Measurements from ENCODE around the gene GRHL3.
"Not testable (repeated sequence)": the region's sequence is repeated elsewhere in the genome, so short reads cannot be mapped to it uniquely, and the experiment has no call there.

Gene GRHL3

DNA sequence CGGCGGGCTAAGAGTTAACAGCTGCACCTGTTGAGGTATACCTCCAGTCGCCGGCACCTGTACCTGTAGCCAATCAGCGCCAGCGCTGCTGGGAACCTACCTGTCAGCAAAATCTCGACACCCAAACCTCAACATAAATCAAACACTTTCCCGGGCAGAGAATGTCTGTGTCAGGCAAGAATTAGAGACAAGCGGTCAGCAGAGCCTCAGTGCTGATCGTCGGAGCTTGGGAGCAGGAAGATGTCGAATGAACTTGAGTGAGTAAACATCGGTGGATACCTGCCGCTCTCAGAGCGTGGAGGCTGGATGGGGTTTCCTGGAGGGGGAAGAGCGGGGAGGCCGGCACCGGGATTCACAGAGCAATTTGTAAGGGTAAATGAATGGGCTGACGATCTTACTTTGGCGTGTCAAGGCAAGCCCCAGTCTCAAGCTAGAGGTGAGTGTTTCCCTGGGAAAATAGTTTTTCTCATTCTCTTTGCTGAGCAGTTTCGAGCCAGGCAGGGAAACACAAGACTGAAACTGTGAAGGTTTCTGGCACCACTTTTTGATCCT lies at the start of gene GRHL3:
GRHL3 (plus strand) TSS at position 46 of the 552 bp plus-strand sequence; CDS start at position 241, 195 bp downstream.
- Histone ChIP-seq H3K27me3 (ENCODE audit: insufficient read depth, low read length) (0 out of 2 replicates have a peak, but pooled peaks cover 5% of the 10 kb centered on the region), H4K20me1 (ENCODE audit: insufficient read depth, low read length) (no peaks in the 10 kb centered on the region), H3K9me3 (ENCODE audit: low read length) (no peaks in the 10 kb centered on the region), H3F3A (ENCODE audit: insufficient read depth, low read length) (no peaks in the 10 kb centered on the region), H3K36me3 (ENCODE audit: insufficient read depth, low read length) (no peaks in the 10 kb centered on the region), H3K79me2 (ENCODE audit: insufficient read depth, low read length) (no peaks in the 10 kb centered on the region), H3K4me3 (ENCODE audit: low read depth, low read length, poor library complexity, severe bottlenecking) (no peak within 1 kb of the TSS), H3K27ac (ENCODE audit: low read depth, low read length, poor library complexity, severe bottlenecking) (no peak within 1 kb of the TSS), H3K9ac (ENCODE audit: low read length) (no peak within 1 kb of the TSS), H3K9me2 (ENCODE audit: low read depth, low read length) (no peaks in the 10 kb centered on the region), H3K4me2 (ENCODE audit: low read length) (no peak within 1 kb of the TSS), H3K4me1 (ENCODE audit: insufficient read depth, low read length, severe bottlenecking) (peaks cover 26% of the 10 kb centered on the region), H2AFZ (ENCODE audit: low read length) (no peak within 1 kb of the TSS)
- TF ChIP-seq EZH2 (IDR thresholded peaks at IDR 0.05; ENCODE audit: borderline replicate concordance, low read length) (no peak), CTCF (IDR thresholded peaks at IDR 0.05; ENCODE audit: low read length) (no peak)

DNA sequence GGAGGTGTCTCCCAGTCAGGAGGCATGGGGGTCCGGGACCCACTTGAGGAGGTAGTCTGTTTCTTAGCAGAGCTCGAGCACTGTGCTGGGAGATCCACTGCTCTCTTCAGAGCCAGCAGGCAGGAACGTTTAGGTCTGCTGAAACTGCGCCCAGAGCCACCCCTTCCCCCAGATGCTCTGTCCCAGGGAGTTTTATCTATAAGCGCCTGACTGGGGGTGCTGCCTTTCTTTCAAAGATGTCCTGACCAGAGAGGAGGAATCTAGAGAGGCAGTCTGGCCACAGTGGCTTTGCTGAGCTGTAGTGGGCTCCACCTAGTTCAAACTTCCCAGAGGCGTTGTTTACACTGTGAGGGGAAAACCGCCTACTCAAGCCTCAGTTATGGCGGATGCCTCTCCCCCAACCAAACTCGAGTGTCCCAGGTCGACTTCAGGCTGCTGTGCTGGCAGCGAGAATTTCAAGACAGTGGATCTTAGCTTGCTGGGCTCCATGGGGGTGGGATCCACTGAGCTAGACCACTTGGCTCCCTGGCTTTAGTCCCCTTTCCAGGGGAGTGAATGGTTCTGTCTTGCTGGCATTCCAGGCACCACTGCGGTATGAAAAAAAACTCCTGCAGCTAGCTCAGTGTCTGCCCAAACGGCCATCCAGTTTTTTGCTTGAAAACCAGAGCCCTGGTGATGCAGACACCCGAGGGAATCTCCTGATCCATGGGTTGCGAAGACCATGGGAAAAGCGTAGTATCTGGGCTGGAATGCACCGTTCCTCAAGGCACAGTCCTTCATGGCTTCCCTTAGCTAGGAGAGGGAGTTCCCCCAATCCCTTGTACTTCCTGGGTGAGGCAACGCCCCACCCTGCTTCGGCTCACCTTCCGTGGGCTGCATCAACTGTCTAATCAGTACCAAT lies 44.7 kb upstream of the GRHL3 start:
- H3F3A ChIP-seq (ENCODE audit: insufficient read depth, low read length); H4K20me1 ChIP-seq (ENCODE audit: insufficient read depth, low read length); H3K9me3 ChIP-seq (ENCODE audit: low read length); H3K79me2 ChIP-seq (ENCODE audit: insufficient read depth, low read length); H3K4me1 ChIP-seq (ENCODE audit: insufficient read depth, low read length, severe bottlenecking); H3K9me2 ChIP-seq (ENCODE audit: low read depth, low read length); H3K27ac ChIP-seq (ENCODE audit: low read depth, low read length, poor library complexity, severe bottlenecking); H2AFZ ChIP-seq (ENCODE audit: low read length); H3K9ac ChIP-seq (ENCODE audit: low read length); H3K27me3 ChIP-seq (ENCODE audit: insufficient read depth, low read length); H3K4me3 ChIP-seq (ENCODE audit: low read depth, low read length, poor library complexity, severe bottlenecking); H3K36me3 ChIP-seq (ENCODE audit: insufficient read depth, low read length); H3K4me2 ChIP-seq (ENCODE audit: low read length): not testable (repeated sequence)

- H3K36me3 ChIP-seq (ENCODE audit: insufficient read depth, low read length) = no peaks in the 10 kb centered on the region
- H3K4me3 ChIP-seq (ENCODE audit: low read depth, low read length, poor library complexity, severe bottlenecking) = no peak overlapping the region
- H3K4me1 ChIP-seq (ENCODE audit: insufficient read depth, low read length, severe bottlenecking) = no peaks in the 10 kb centered on the region
- no peaks in the 10 kb centered on the region for H3K27me3 ChIP-seq (ENCODE audit: insufficient read depth, low read length)
- no peak for TF ChIP-seq CTCF (IDR thresholded peaks at IDR 0.05; ENCODE audit: low read length)
- no peak for TF ChIP-seq EZH2 (IDR thresholded peaks at IDR 0.05; ENCODE audit: borderline replicate concordance, low read length)
- H3K27ac ChIP-seq (ENCODE audit: low read depth, low read length, poor library complexity, severe bottlenecking) = no peak overlapping the region
- H3K9ac ChIP-seq (ENCODE audit: low read length) = no peak overlapping the region
- no peaks in the 10 kb centered on the region for H3K9me2 ChIP-seq (ENCODE audit: low read depth, low read length)
- no peaks in the 10 kb centered on the region for H4K20me1 ChIP-seq (ENCODE audit: insufficient read depth, low read length)
- H3K9me3 ChIP-seq (ENCODE audit: low read length) = no peaks in the 10 kb centered on the region
- H3K4me2 ChIP-seq (ENCODE audit: low read length) = no peak overlapping the region
- no peak overlapping the region for H2AFZ ChIP-seq (ENCODE audit: low read length)
- H3F3A ChIP-seq (ENCODE audit: insufficient read depth, low read length) = no peaks in the 10 kb centered on the region
- no peaks in the 10 kb centered on the region for H3K79me2 ChIP-seq (ENCODE audit: insufficient read depth, low read length)
These were observed 44.1 kb upstream of the GRHL3 start for GRCh38 chr1:24275104-24275410.

All from OCI-LY1 (cell line).